OCI-LY7 (cell line): ENCODE data around the gene PHLDA3. TPM values are rescaled to one million over a fixed set of nuclear protein-coding genes. Genes with fewer than 3 reads are reported as not detected.

Experiments
- BruUV-seq: library from RNA; stranded (reverse); fragments of 400-500 nt; replicated peaks from 2 replicates; lab custom pipeline; 2021; lab: Mats Ljungman, UMichigan
- CTCF ChIA-PET: fragments of 300-600 bp; sonication (Branson Sonifier 250); formaldehyde crosslinking; loops from one replicate; lab custom pipeline; 2022; ENCODE audit warnings: antibody characterized with exemption; ENCODE audit not compliant: unreplicated experiment; lab: Charles Lee
- POLR2A ChIA-PET: fragments of 300-600 bp; sonication (Branson Sonifier 250); formaldehyde crosslinking; loops from one replicate; lab custom pipeline; 2022; ENCODE audit warnings: antibody characterized with exemption; lab: Charles Lee
- DNase-seq: peaks from one replicate; pipeline ENCODE4 v3.0.0-alpha.2; 2015; ENCODE audit warnings: low spot score
- H2AFZ ChIP-seq: fragments of 200-600 bp; sonication (generic), shearing (Covaris generic); 2 replicates; pipeline ENCODE4 v1.6.1; 2014; ENCODE audit warnings: mild to moderate bottlenecking, antibody characterized with exemption, low read length, moderate library complexity
- H3K27ac ChIP-seq: fragments of 200-600 bp; sonication (generic); 2 replicates; pipeline ENCODE4 v1.5.1; 2014; ENCODE audit warnings: mixed run types, low read depth, mild to moderate bottlenecking, moderate library complexity, low read length, inconsistent platforms; ENCODE audit not compliant: poor library complexity, severe bottlenecking
- H3K36me3 ChIP-seq: fragments of 200-600 bp; sonication (generic); 2 replicates; pipeline ENCODE4 v1.6.1; 2014; ENCODE audit warnings: mild to moderate bottlenecking, antibody characterized with exemption, low read length, moderate library complexity, mixed read lengths; ENCODE audit not compliant: insufficient read depth
- H3K4me1 ChIP-seq: fragments of 200-600 bp; sonication (generic); 2 replicates; pipeline ENCODE4 v1.5.1; 2014; ENCODE audit warnings: mild to moderate bottlenecking, low read length; ENCODE audit not compliant: insufficient read depth, poor library complexity, severe bottlenecking
- H3K4me2 ChIP-seq: fragments of 200-600 bp; sonication (generic); 2 replicates; pipeline ENCODE4 v1.6.1; 2014; ENCODE audit warnings: mild to moderate bottlenecking, low read length
- H3K4me3 ChIP-seq: fragments of 200-600 bp; sonication (generic); 2 replicates; pipeline ENCODE4 v1.5.1; 2014; ENCODE audit warnings: mild to moderate bottlenecking, low read depth, low read length; ENCODE audit not compliant: poor library complexity, severe bottlenecking
- H3K79me2 ChIP-seq: fragments of 200-600 bp; sonication (generic); 2 replicates; pipeline ENCODE4 v1.6.1; 2016; ENCODE audit warnings: low read depth, mild to moderate bottlenecking, low read length, moderate library complexity, mixed read lengths; ENCODE audit not compliant: insufficient read depth
- H3K9me2 ChIP-seq: fragments of 200-600 bp; sonication (generic); 2 replicates; pipeline ENCODE4 v1.6.1; 2016; ENCODE audit warnings: mild to moderate bottlenecking, low read length, mixed read lengths; ENCODE audit not compliant: insufficient read depth
- H3K9me3 ChIP-seq: fragments of 200-600 bp; sonication (generic); 2 replicates; pipeline ENCODE4 v1.6.1; 2014; ENCODE audit warnings: mild to moderate bottlenecking, mixed run types, low read length, mixed read lengths
- H4K20me1 ChIP-seq: fragments of 200-600 bp; sonication (generic); 2 replicates; pipeline ENCODE4 v1.6.1; 2014; ENCODE audit warnings: mild to moderate bottlenecking, antibody characterized with exemption, low read length, moderate library complexity, mixed read lengths; ENCODE audit not compliant: insufficient read depth
- CTCF ChIP-seq: fragments of 200-600 bp; sonication (generic); conservative IDR thresholded peaks from 2 replicates; pipeline ENCODE4 v1.5.1; 2014; ENCODE audit warnings: mild to moderate bottlenecking, antibody characterized with exemption, low read length, moderate library complexity, mixed read lengths
- EZH2phosphoT487 ChIP-seq: fragments of 200-600 bp; sonication (generic); IDR thresholded peaks from 2 replicates; pipeline ENCODE4 v1.6.1; 2018; ENCODE audit warnings: low read depth, borderline replicate concordance, mild to moderate bottlenecking, mixed run types, antibody characterized with exemption, low read length, moderate library complexity, mixed read lengths
- intact Hi-C: fragments of 100-400 bp; cut with micrococcal nuclease; formaldehyde crosslinking; loops from one replicate; pipeline ENCODE4 v1.10.0; 2022; ENCODE audit not compliant: unreplicated experiment
- total RNA-seq, 2 experiments: library from RNA; depleted of rRNA in 1 of 2; stranded (reverse); fragments of >200 nt in 1 of 2; shearing (Covaris generic) in 1 of 2; gene quantifications; 2 replicates each; pipeline ENCODE4 v1.2.3, GENCODE V29; 2014 to 2022

The PHLDA3 gene
- total RNA-seq, 2 experiments from 2014 or later: not detected

- BruUV-seq: no TSS peak
Observed at GRCh38 chr1:201448990-201449389, 20.0 kb downstream of the PHLDA3 start.

GRCh38 chr1:201447903-201448871, 20.8 kb downstream of the PHLDA3 start:
- peak; percentile 77 for DNase-seq
- no peaks in the 10 kb centered on the region for H3K36me3 ChIP-seq
- no TSS peak for BruUV-seq
- H3K79me2 ChIP-seq: no peaks in the 10 kb centered on the region
- TF ChIP-seq EZH2phosphoT487 (no peak), CTCF (peak; percentile 92)
- H3K4me1 ChIP-seq: peaks cover 43% of the 10 kb centered on the region
- H3K4me3 ChIP-seq: peak overlapping the region; percentile 23
- ChIA-PET CTCF (interaction anchor here (0.6 to 1.6 kb wide), 17 partner anchors 12 to 1482 kb away, joined by 3 to 14 read pairs (median 7); no protein-coding TSS in a partner anchor), POLR2A (interaction anchor here (0.7 to 1.3 kb wide), 4 partner anchors 31 to 372 kb away, joined by 3 to 6 read pairs (median 4); no protein-coding TSS in a partner anchor)
- H3K4me2 ChIP-seq: peak overlapping the region; percentile 59
- no peaks in the 10 kb centered on the region for H3K9me2 ChIP-seq
- intact Hi-C loops: loop anchor here (1.0 kb wide), 2 partner anchors 34 to 65 kb away; no protein-coding TSS in a partner anchor
- H4K20me1 ChIP-seq: no peaks in the 10 kb centered on the region
- peak overlapping the region; percentile 75 for H2AFZ ChIP-seq
- H3K27ac ChIP-seq: peak overlapping the region; percentile 28
- no peaks in the 10 kb centered on the region for H3K9me3 ChIP-seq

More at GRCh38 chr1:201448990-201449389, 20.0 kb downstream of the PHLDA3 start:
- Histone ChIP-seq H3K9me3 (no peaks in the 10 kb centered on the region), H4K20me1 (no peaks in the 10 kb centered on the region), H3K79me2 (no peaks in the 10 kb centered on the region), H3K4me3 (peak overlapping the region; percentile 23), H3K4me2 (peak overlapping the region; percentile 59), H3K27ac (peak overlapping the region; percentile 28), H3K4me1 (peaks cover 45% of the 10 kb centered on the region), H3K9me2 (no peaks in the 10 kb centered on the region), H3K36me3 (no peaks in the 10 kb centered on the region), H2AFZ (peak overlapping the region; percentile 75; the same call in 1 of the 2 replicates)
- ChIA-PET CTCF (interaction anchor here (1.6 kb wide), 1 partner anchor 63 kb away, joined by 14 read pairs; no protein-coding TSS in a partner anchor), POLR2A (no interaction called here)
- intact Hi-C loops: loop anchor here (1.0 kb wide), 2 partner anchors 33 to 64 kb away; no protein-coding TSS in a partner anchor
- TF ChIP-seq CTCF: no peak
- TF ChIP-seq EZH2phosphoT487: no peak
- no peak for DNase-seq
